Mesothelial cell of epicardium (in vitro differentiated cells): ENCODE measurements around the gene HLA-F. TPM values are rescaled to one million over a fixed set of nuclear protein-coding genes. Genes with fewer than 3 reads are reported as not detected.
A peak's percentile ranks its signal among the peaks of the same experiment; 100 is the strongest.

Experiments
- DNase-seq, 2 experiments: peaks; one replicate each; pipeline ENCODE4 v3.0.0; 2021; ENCODE audit warnings: low spot score in 2 of 2; ENCODE audit not compliant: unreplicated experiment in 2 of 2
- H3K27ac Mint-ChIP-seq: 2 replicates; pipeline ENCODE4 v1.8.0; 2021; ENCODE audit warnings: mixed read lengths
- H3K27me3 Mint-ChIP-seq: 2 replicates; pipeline ENCODE4 v1.8.0; 2021; ENCODE audit warnings: low read depth, mixed read lengths
- H3K36me3 Mint-ChIP-seq: 2 replicates; pipeline ENCODE4 v1.8.0; 2021; ENCODE audit warnings: mixed read lengths
- H3K4me1 Mint-ChIP-seq: 2 replicates; pipeline ENCODE4 v1.8.0; 2021; ENCODE audit warnings: mixed read lengths
- H3K4me3 Mint-ChIP-seq: 2 replicates; pipeline ENCODE4 v1.8.0; 2021; ENCODE audit warnings: mild to moderate bottlenecking, moderate library complexity, mixed read lengths
- H3K9me3 Mint-ChIP-seq: 2 replicates; pipeline ENCODE4 v1.8.0; 2021; ENCODE audit warnings: mixed read lengths
- CTCF ChIP-seq: fragments of 200-600 bp; sonication (generic); IDR thresholded peaks from one replicate; pipeline ENCODE4 v1.5.0; 2021; ENCODE audit warnings: antibody characterized with exemption; ENCODE audit not compliant: unreplicated experiment
- total RNA-seq: library from RNA; stranded (reverse); gene quantifications from 3 replicates; pipeline ENCODE4 v1.2.1, GENCODE V29; 2021

Gene HLA-F
- total RNA-seq, 1 donor from 2014 or later: 2.1 TPM

- Mint-ChIP-seq H3K4me1 (no peaks in the 10 kb centered on the region), H3K27me3 (peaks cover 70% of the 10 kb centered on the region), H3K27ac (no peak overlapping the region), H3K9me3 (peaks cover 4% of the 10 kb centered on the region), H3K36me3 (no peaks in the 10 kb centered on the region), H3K4me3 (no peak overlapping the region)
- no peak for DNase-seq
- TF ChIP-seq CTCF: no peak
Observed at GRCh38 chr6:29736563-29736962, 13.3 kb downstream of the HLA-F start.

DNA sequence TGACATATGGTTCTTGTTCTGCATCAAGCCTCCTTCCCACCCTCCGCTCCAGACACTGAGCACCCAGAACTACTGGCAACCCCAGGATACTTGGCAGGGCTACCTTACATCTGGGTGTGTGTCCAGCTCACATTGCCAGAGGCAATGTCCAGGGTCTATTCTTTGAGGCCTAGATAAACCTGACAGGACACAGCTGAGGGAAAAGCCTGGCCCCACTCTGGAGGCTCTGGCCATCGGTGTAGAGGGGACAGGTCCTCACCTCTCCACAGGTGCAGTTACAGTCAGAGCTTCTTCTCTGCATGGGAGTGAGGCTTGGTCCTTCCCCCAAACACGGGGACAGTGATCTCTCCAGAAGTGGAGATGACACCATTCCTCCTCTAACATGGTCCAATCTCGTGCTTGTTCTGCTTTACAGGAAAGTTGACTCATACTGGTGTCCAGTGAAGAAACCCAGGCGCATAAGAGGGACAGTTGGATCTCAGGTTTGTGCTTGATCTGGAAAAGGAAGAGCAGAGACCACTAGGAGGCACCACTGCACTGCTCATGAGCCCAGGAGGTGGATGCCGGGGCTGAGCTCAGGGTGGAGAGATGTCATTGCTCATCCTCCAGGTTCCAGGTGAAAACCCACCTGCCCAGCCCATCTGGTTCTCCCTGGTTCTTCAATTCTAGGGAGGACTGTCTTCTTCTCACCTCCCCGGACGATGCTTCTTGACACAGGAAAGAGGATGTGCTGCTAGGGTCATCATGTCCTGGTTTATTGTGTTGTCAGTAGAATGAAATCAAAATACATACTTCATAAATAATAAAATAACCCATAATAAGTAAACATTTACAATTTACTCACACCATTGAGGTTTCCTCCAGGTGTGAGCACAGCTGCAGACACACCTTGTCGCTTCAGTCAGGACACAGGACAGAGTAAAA lies 14.7 kb downstream of the HLA-F start:
- Mint-ChIP-seq H3K27me3 (peaks cover 71% of the 10 kb centered on the region), H3K9me3 (peaks cover 4% of the 10 kb centered on the region), H3K4me1 (no peaks in the 10 kb centered on the region), H3K36me3 (no peaks in the 10 kb centered on the region), H3K4me3 (no peak overlapping the region), H3K27ac (no peak overlapping the region)
- no peak for DNase-seq
- TF ChIP-seq CTCF: peak; percentile 36

GRCh38 chr6:29739136-29739881 lies 16.1 kb downstream of the HLA-F start:
- no peaks in the 10 kb centered on the region for H3K4me1 Mint-ChIP-seq
- H3K9me3 Mint-ChIP-seq: peaks cover 4% of the 10 kb centered on the region
- H3K27me3 Mint-ChIP-seq: peaks cover 70% of the 10 kb centered on the region
- H3K27ac Mint-ChIP-seq: no peak overlapping the region
- no peak for DNase-seq
- TF ChIP-seq CTCF: no peak
- H3K4me3 Mint-ChIP-seq: no peak overlapping the region
- no peaks in the 10 kb centered on the region for H3K36me3 Mint-ChIP-seq

- Mint-ChIP-seq H3K4me3 (no peak overlapping the region), H3K4me1 (no peaks in the 10 kb centered on the region)
- no peak for TF ChIP-seq CTCF
Observed at GRCh38 chr6:29739882-29740261, 16.6 kb downstream of the HLA-F start.

DNA sequence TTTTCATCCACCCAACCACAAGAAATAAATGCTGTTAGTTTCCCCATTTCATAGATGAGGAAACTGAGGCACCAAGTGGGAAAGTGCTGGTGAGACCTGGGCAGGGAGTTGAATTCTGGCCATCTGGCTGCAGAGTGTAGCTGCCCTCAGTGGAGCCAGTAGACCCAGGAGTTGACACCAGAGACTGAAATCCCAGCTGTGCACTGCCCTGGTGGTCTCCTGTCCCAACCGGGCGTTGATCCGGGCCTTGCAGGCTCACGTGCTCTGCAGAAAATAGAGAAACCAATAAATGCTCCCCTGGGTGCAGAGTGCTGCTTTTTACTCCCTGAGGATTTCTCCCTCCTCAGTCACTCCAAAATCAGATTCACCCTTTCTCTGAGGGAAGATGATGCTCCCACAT lies 18.4 kb downstream of the HLA-F start:
- H3K27me3 Mint-ChIP-seq: peaks cover 75% of the 10 kb centered on the region
- TF ChIP-seq CTCF: no peak
- DNase-seq: no peak
- no peaks in the 10 kb centered on the region for H3K36me3 Mint-ChIP-seq
- H3K27ac Mint-ChIP-seq: no peak overlapping the region
- H3K4me1 Mint-ChIP-seq: no peaks in the 10 kb centered on the region
- H3K4me3 Mint-ChIP-seq: no peak overlapping the region
- no peaks in the 10 kb centered on the region for H3K9me3 Mint-ChIP-seq

More at GRCh38 chr6:29739882-29740261, 16.6 kb downstream of the HLA-F start:
- DNase-seq: no peak
- Mint-ChIP-seq H3K27ac (no peak overlapping the region), H3K9me3 (peaks cover 4% of the 10 kb centered on the region), H3K27me3 (peaks cover 70% of the 10 kb centered on the region), H3K36me3 (no peaks in the 10 kb centered on the region)
